NOMO-1 treated with DMSO at 0.1 percent for 48 hours (cell line): ENCODE data around the gene BBX.
"Not testable (repeated sequence)": the region's sequence is repeated elsewhere in the genome, so short reads cannot be mapped to it uniquely, and the experiment has no call there.

Source experiments
- DNase-seq: peaks from one replicate; lab custom pipeline; 2025; ENCODE audit not compliant: unreplicated experiment; lab: John Stamatoyannopoulos, UW

The BBX gene

GRCh38 chr3:107681396-107681795 is 158.6 kb downstream of the BBX start:
- peak; percentile 81 for DNase-seq

GRCh38 chr3:107682580-107682979 is 159.8 kb downstream of the BBX start:
- no peak for DNase-seq

GRCh38 chr3:107683447-107683846 is 160.7 kb downstream of the BBX start:
- no peak for DNase-seq

- no peak for DNase-seq
Measured at GRCh38 chr3:107684431-107684925, 161.7 kb downstream of the BBX start.

- no peak for DNase-seq
Measured at GRCh38 chr3:107685383-107685782, 162.6 kb downstream of the BBX start.

- no peak for DNase-seq
Measured at GRCh38 chr3:107687056-107687581, 164.4 kb downstream of the BBX start.

GRCh38 chr3:107689355-107689754 is 166.6 kb downstream of the BBX start:
- DNase-seq, result no peak

- peak; percentile 74 for DNase-seq
Measured at GRCh38 chr3:107690522-107691138, 167.9 kb downstream of the BBX start.

- not testable (repeated sequence) for DNase-seq
Measured at GRCh38 chr3:107691984-107692383, 169.2 kb downstream of the BBX start.

GRCh38 chr3:107697348-107697747 is 174.6 kb downstream of the BBX start:
- DNase-seq, result not testable (repeated sequence)

GRCh38 chr3:107697855-107698254 is 175.1 kb downstream of the BBX start:
- not testable (repeated sequence) for DNase-seq

- no peak for DNase-seq
Measured at GRCh38 chr3:107699682-107700081, 176.9 kb downstream of the BBX start.

- no peak for DNase-seq
Measured at GRCh38 chr3:107701299-107701698, 178.5 kb downstream of the BBX start.

GRCh38 chr3:107704477-107704876 is 181.7 kb downstream of the BBX start:
- no peak for DNase-seq

- no peak for DNase-seq
Measured at GRCh38 chr3:107705046-107705445, 182.3 kb downstream of the BBX start.

GRCh38 chr3:107710851-107711250 is 188.1 kb downstream of the BBX start:
- DNase-seq, result no peak

GRCh38 chr3:107716734-107717133 is 194.0 kb downstream of the BBX start:
- DNase-seq, result no peak

GRCh38 chr3:107718547-107718946 is 195.8 kb downstream of the BBX start:
- DNase-seq, result peak; percentile 85

- no peak for DNase-seq
Measured at GRCh38 chr3:107727102-107727501, 204.3 kb downstream of the BBX start.

- DNase-seq, result no peak
Measured at GRCh38 chr3:107729686-107730085, 206.9 kb downstream of the BBX start.

GRCh38 chr3:107734317-107734716 is 211.6 kb downstream of the BBX start:
- DNase-seq, result no peak

- no peak for DNase-seq
Measured at GRCh38 chr3:107737914-107738313, 215.2 kb downstream of the BBX start.
